OCI-LY7 (cell line): ENCODE results near the gene USH1C. TPM values are rescaled to one million over a fixed set of nuclear protein-coding genes. Genes with fewer than 3 reads are reported as not detected.

ENCODE experiments used
- BruUV-seq: library from RNA; stranded (reverse); fragments of 400-500 nt; replicated peaks from 2 replicates; lab custom pipeline; 2021; lab: Mats Ljungman, UMichigan
- CTCF ChIA-PET: fragments of 300-600 bp; sonication (Branson Sonifier 250); formaldehyde crosslinking; loops from one replicate; lab custom pipeline; 2022; ENCODE audit warnings: antibody characterized with exemption; ENCODE audit not compliant: unreplicated experiment; lab: Charles Lee
- POLR2A ChIA-PET: fragments of 300-600 bp; sonication (Branson Sonifier 250); formaldehyde crosslinking; loops from one replicate; lab custom pipeline; 2022; ENCODE audit warnings: antibody characterized with exemption; lab: Charles Lee
- DNase-seq: peaks from one replicate; pipeline ENCODE4 v3.0.0-alpha.2; 2015; ENCODE audit warnings: low spot score
- H2AFZ ChIP-seq: fragments of 200-600 bp; sonication (generic), shearing (Covaris generic); 2 replicates; pipeline ENCODE4 v1.6.1; 2014; ENCODE audit warnings: mild to moderate bottlenecking, antibody characterized with exemption, low read length, moderate library complexity
- H3K27ac ChIP-seq: fragments of 200-600 bp; sonication (generic); 2 replicates; pipeline ENCODE4 v1.5.1; 2014; ENCODE audit warnings: mixed run types, low read depth, mild to moderate bottlenecking, moderate library complexity, low read length, inconsistent platforms; ENCODE audit not compliant: poor library complexity, severe bottlenecking
- H3K36me3 ChIP-seq: fragments of 200-600 bp; sonication (generic); 2 replicates; pipeline ENCODE4 v1.6.1; 2014; ENCODE audit warnings: mild to moderate bottlenecking, antibody characterized with exemption, low read length, moderate library complexity, mixed read lengths; ENCODE audit not compliant: insufficient read depth
- H3K4me1 ChIP-seq: fragments of 200-600 bp; sonication (generic); 2 replicates; pipeline ENCODE4 v1.5.1; 2014; ENCODE audit warnings: mild to moderate bottlenecking, low read length; ENCODE audit not compliant: insufficient read depth, poor library complexity, severe bottlenecking
- H3K4me2 ChIP-seq: fragments of 200-600 bp; sonication (generic); 2 replicates; pipeline ENCODE4 v1.6.1; 2014; ENCODE audit warnings: mild to moderate bottlenecking, low read length
- H3K4me3 ChIP-seq: fragments of 200-600 bp; sonication (generic); 2 replicates; pipeline ENCODE4 v1.5.1; 2014; ENCODE audit warnings: mild to moderate bottlenecking, low read depth, low read length; ENCODE audit not compliant: poor library complexity, severe bottlenecking
- H3K79me2 ChIP-seq: fragments of 200-600 bp; sonication (generic); 2 replicates; pipeline ENCODE4 v1.6.1; 2016; ENCODE audit warnings: low read depth, mild to moderate bottlenecking, low read length, moderate library complexity, mixed read lengths; ENCODE audit not compliant: insufficient read depth
- H3K9me2 ChIP-seq: fragments of 200-600 bp; sonication (generic); 2 replicates; pipeline ENCODE4 v1.6.1; 2016; ENCODE audit warnings: mild to moderate bottlenecking, low read length, mixed read lengths; ENCODE audit not compliant: insufficient read depth
- H3K9me3 ChIP-seq: fragments of 200-600 bp; sonication (generic); 2 replicates; pipeline ENCODE4 v1.6.1; 2014; ENCODE audit warnings: mild to moderate bottlenecking, mixed run types, low read length, mixed read lengths
- H4K20me1 ChIP-seq: fragments of 200-600 bp; sonication (generic); 2 replicates; pipeline ENCODE4 v1.6.1; 2014; ENCODE audit warnings: mild to moderate bottlenecking, antibody characterized with exemption, low read length, moderate library complexity, mixed read lengths; ENCODE audit not compliant: insufficient read depth
- CTCF ChIP-seq: fragments of 200-600 bp; sonication (generic); conservative IDR thresholded peaks from 2 replicates; pipeline ENCODE4 v1.5.1; 2014; ENCODE audit warnings: mild to moderate bottlenecking, antibody characterized with exemption, low read length, moderate library complexity, mixed read lengths
- EZH2phosphoT487 ChIP-seq: fragments of 200-600 bp; sonication (generic); IDR thresholded peaks from 2 replicates; pipeline ENCODE4 v1.6.1; 2018; ENCODE audit warnings: low read depth, borderline replicate concordance, mild to moderate bottlenecking, mixed run types, antibody characterized with exemption, low read length, moderate library complexity, mixed read lengths
- intact Hi-C: fragments of 100-400 bp; cut with micrococcal nuclease; formaldehyde crosslinking; loops from one replicate; pipeline ENCODE4 v1.10.0; 2022; ENCODE audit not compliant: unreplicated experiment
- total RNA-seq, 2 experiments: library from RNA; depleted of rRNA in 1 of 2; stranded (reverse); fragments of >200 nt in 1 of 2; shearing (Covaris generic) in 1 of 2; gene quantifications; 2 replicates each; pipeline ENCODE4 v1.2.3, GENCODE V29; 2014 to 2022

Gene USH1C
- total RNA-seq, 2 experiments from 2014 or later, result not detected

DNA sequence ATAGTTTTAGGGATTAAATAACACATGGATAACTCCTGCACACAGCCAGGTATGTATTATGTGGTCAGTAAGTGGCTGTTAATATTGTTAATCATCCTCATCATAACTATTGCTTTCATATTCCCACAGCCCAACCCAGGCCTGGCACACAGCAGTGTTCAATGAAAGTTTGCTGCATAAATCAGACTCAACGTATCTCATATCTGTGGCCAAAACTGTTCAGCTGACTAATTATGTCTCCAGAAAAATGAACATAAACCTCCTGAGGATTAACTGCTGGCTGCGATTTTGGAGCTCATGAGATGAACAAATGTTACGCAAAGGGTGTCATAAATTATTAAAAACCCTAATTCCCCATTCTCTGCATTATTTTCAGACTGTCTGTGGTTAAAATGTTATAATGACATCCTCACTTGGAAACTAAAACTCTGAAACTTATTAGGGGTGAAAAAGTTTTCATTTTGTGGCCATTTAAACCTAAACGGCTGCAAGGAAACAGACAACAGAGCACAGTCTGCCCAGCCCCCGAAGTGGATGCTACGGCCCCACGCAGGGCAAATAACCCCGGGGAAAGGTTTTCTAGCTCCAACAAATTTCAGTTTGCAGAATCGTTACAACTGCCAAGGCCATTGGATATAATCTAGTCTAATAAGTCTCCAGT, 84.8 kb downstream of the USH1C start:
- Histone ChIP-seq H3K4me3 (no peak overlapping the region), H3K36me3 (no peaks in the 10 kb centered on the region), H3K27ac (no peak overlapping the region), H3K9me3 (no peaks in the 10 kb centered on the region), H3K4me2 (no peak overlapping the region), H3K79me2 (no peaks in the 10 kb centered on the region), H4K20me1 (no peaks in the 10 kb centered on the region), H3K9me2 (no peaks in the 10 kb centered on the region), H3K4me1 (no peaks in the 10 kb centered on the region), H2AFZ (no peak overlapping the region)
- intact Hi-C loops, result no loop called here
- CTCF ChIA-PET, result no interaction called here
- TF ChIP-seq EZH2phosphoT487 (no peak), CTCF (no peak)
- no peak for DNase-seq
- POLR2A ChIA-PET, result no interaction called here
- no TSS peak for BruUV-seq

- ChIA-PET CTCF (no interaction called here), POLR2A (no interaction called here)
- no peak overlapping the region for H3K4me3 ChIP-seq
- H3K9me3 ChIP-seq, result no peaks in the 10 kb centered on the region
- H3K4me2 ChIP-seq, result no peak overlapping the region
- H3K27ac ChIP-seq, result no peak overlapping the region
- no peaks in the 10 kb centered on the region for H3K79me2 ChIP-seq
- intact Hi-C loops, result no loop called here
- no TSS peak for BruUV-seq
- H4K20me1 ChIP-seq, result no peaks in the 10 kb centered on the region
- no peaks in the 10 kb centered on the region for H3K4me1 ChIP-seq
- no peak for TF ChIP-seq EZH2phosphoT487
- no peak for TF ChIP-seq CTCF
- H3K36me3 ChIP-seq, result no peaks in the 10 kb centered on the region
- H3K9me2 ChIP-seq, result no peaks in the 10 kb centered on the region
- no peak for DNase-seq
- no peak overlapping the region for H2AFZ ChIP-seq
Observed at GRCh38 chr11:17458268-17458667, 85.9 kb downstream of the USH1C start.

DNA sequence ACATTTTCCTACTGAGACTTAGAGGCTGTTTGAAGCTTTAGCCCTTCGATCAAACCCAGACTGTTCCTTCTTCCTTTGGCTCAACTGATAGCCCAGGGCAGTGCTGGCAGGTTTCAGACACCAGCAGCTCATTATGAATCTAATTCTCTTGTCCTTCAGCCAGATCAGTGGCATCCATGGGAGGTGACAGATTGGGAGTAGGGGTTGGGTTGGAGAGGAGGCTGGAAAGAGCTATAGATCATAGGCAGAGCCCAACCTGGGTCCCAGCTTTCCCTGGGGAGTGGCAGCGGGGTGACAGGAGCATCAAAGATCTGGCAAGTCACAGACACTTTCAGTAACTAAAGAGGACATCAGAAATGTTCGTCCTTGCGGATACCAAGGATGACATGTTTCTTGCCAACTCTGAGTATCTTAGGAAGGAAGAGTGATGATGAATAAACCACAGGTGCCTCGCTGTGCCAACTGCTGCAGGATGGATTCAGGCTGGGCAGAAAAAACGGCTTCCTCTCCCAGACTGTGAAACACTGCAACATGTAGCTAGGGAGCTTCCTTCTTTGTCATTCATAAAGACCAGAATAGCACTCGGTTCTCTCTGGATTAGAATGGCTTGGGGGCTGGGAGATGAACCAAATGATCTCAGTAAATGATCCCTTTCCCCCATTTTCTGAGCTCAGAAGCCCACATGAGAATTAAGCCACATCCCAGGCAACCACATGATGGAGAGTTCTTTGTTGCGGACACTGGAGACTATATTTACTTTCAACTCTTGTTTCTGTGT, 86.6 kb downstream of the USH1C start:
- H3K4me1 ChIP-seq, result no peaks in the 10 kb centered on the region
- BruUV-seq, result no TSS peak
- no peak for DNase-seq
- H3K27ac ChIP-seq, result no peak overlapping the region
- no peaks in the 10 kb centered on the region for H3K9me3 ChIP-seq
- H4K20me1 ChIP-seq, result no peaks in the 10 kb centered on the region
- no peak for TF ChIP-seq EZH2phosphoT487
- no peak for TF ChIP-seq CTCF
- intact Hi-C loops, result no loop called here
- no peaks in the 10 kb centered on the region for H3K9me2 ChIP-seq
- no peak overlapping the region for H3K4me2 ChIP-seq
- ChIA-PET POLR2A (no interaction called here), CTCF (no interaction called here)
- no peaks in the 10 kb centered on the region for H3K79me2 ChIP-seq
- H2AFZ ChIP-seq, result no peak overlapping the region
- H3K4me3 ChIP-seq, result no peak overlapping the region
- no peaks in the 10 kb centered on the region for H3K36me3 ChIP-seq
